ENCODE measurements around the gene HNRNPR.

- TF ChIP-seq, protein P1, sequence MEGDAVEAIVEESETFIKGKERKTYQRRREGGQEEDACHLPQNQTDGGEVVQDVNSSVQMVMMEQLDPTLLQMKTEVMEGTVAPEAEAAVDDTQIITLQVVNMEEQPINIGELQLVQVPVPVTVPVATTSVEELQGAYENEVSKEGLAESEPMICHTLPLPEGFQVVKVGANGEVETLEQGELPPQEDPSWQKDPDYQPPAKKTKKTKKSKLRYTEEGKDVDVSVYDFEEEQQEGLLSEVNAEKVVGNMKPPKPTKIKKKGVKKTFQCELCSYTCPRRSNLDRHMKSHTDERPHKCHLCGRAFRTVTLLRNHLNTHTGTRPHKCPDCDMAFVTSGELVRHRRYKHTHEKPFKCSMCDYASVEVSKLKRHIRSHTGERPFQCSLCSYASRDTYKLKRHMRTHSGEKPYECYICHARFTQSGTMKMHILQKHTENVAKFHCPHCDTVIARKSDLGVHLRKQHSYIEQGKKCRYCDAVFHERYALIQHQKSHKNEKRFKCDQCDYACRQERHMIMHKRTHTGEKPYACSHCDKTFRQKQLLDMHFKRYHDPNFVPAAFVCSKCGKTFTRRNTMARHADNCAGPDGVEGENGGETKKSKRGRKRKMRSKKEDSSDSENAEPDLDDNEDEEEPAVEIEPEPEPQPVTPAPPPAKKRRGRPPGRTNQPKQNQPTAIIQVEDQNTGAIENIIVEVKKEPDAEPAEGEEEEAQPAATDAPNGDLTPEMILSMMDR (IDR thresholded peaks at IDR 0.05; ENCODE audit: low read depth, low read length), result no peak
- TF ChIP-seq EZH2phosphoT487 (IDR thresholded peaks at IDR 0.05; ENCODE audit: low read depth), result no peak
These were observed 40.4 kb upstream of the HNRNPR start for GRCh38 chr1:23384312-23385058.

All from OCI-LY3 (cell line).